Stimulated activated CD4-positive, alpha-beta T cell treated with anti-CD3 and anti-CD28 coated beads, TNF-alpha, amount 100 ng/mL, for 48 hours (primary cell): ENCODE measurements around the gene CCDC88B.
"Not testable (repeated sequence)": the region's sequence is repeated elsewhere in the genome, so short reads cannot be mapped to it uniquely, and the experiment has no call there.

Experiments
- DNase-seq, 3 donors: peaks; one replicate each; pipeline ENCODE4 v3.0.0-alpha.2; 2020; ENCODE audit warnings: low read depth in 3 of 3

The CCDC88B gene

DNA sequence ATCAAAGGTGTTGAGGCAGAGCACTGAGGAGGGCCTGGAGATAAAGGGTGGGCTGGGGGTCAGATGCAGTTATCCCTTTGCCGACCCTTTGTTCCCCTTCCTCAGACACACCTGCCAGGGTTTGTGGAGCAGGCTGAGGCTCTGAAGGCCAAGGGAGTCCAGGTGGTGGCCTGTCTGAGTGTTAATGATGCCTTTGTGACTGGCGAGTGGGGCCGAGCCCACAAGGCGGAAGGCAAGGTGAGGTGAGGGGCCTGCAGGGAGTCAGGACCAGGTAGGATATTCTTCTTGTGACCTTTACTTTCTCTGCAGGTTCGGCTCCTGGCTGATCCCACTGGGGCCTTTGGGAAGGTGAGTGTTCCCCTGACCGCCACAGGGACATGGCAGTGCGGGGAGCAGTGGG, 19.4 kb upstream of the CCDC88B start:
- DNase-seq: no peak

DNA sequence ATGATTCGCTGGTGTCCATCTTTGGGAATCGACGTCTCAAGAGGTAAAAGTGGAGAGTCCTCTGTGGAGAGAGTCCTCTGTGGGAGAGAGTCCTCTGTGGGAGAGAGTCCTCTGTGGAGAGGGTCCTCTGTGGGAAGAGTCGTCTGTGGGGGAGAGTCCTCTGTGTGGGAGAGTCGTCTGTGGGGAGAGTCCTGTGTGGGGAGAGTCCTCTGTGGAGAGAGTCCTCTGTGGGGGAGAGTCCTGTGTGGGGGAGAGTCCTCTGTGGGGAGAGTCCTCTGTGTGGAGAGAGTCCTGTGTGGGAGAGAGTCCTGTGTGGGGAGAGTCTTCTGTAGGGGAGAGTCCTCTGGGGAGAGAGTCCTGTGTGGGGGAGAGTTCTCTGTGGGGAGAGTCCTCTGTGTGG, 19.0 kb upstream of the CCDC88B start:
- DNase-seq: no peak

DNA sequence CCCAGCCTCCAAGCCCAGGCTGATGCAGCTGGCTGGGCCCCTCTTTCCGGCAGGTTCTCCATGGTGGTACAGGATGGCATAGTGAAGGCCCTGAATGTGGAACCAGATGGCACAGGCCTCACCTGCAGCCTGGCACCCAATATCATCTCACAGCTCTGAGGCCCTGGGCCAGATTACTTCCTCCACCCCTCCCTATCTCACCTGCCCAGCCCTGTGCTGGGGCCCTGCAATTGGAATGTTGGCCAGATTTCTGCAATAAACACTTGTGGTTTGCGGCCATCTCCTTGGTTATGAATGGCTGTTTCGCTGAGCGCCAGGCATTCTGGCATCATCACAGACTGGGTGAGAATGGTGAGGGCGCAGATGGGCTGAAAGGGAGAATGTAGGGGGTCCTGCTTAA, 18.5 kb upstream of the CCDC88B start:
- no peak for DNase-seq

DNA sequence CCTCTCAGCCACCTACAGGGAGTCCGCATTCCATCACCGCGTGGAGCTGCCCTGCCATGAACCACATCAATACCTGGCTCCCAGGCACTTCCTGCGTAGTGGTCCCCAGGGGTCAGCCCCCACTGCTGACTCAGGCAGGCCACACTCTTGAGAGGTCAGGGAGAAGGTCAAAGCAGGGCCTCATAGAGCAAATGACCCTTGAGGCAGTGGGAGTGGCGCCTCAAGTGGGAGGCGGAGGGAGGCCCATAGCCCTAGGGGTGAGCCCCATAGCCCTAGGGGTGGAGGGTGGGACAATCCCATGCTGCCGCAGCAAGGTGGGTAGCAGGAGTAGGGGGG, 17.1 kb upstream of the CCDC88B start:
- DNase-seq: no peak

DNA sequence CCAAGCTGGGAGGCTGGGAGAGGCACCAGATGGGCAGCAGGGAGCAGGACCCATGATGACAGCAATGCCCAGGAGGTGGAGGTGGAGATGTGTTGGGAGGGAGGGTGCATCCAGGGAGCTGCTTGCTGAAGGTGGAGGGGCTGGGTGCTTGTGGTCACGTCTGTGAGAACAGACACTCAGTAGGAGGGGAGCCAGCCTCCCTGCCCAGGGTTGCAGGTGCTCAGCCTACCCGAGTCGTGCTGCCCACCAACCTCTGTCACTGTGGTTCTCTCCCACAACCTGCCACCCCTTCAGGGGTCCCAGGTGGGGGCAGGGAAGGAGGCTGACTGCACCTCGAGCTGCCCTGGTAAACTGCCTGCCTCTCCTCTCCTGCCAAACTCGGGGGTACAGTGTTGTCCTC, 16.6 kb upstream of the CCDC88B start:
- no peak for DNase-seq

DNA sequence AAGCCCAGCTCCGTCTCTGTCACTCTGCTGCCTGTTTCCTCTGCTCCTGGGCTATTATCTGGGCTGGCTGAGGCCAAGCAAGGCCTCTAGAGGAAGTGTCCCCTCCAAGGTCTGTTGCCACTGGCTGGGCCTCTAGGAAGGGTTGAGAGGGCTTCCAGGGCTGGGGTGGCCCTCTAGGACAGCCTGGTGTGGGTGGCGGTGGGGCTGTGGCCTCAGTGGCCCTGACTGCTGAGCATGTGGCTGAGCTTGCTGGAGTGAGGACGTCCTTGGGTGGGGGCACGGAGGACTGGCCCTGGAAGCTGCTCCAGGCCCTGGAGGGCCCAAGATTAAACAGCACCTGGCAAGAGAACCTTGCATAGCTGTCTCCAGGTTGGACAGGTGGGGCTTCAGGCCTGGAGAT, 16.0 kb upstream of the CCDC88B start:
- not testable (repeated sequence) for DNase-seq

DNA sequence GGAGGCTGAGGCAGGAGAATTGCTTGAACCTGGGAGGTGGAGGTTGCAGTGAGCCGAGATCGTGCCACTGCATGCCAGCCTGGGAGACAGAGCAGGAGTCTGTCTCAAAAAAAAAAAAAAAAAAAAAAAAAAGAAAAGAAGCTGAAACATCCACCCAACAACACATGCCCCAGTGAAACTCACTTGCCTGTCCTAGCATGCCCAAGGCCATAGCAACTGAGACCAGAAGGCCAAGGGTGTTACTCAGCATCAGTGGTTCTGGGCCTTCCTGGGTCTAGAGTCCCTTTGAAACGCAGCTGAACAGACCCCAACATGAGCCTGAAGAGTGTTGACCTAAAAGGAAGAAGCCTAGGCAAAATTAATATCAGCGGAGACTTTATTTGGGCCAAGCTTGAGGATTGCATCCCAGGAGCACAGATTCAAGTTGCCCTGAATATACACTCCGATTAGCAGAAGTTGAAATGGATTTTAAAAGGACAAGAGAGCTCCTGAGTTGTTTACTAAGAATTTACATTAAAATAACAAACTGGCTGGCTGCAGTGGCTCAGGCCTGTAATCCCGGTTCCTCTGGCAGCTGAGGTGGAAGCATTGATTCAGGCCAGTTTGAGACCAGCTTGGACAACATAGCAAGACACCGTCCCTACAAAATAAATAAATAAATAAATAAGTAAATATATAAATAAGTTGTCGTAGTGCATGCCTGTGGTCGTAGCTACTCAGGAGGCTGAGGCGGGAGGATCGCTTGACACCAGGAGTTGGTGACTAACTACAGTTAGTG, 15.1 kb upstream of the CCDC88B start:
- no peak for DNase-seq

DNA sequence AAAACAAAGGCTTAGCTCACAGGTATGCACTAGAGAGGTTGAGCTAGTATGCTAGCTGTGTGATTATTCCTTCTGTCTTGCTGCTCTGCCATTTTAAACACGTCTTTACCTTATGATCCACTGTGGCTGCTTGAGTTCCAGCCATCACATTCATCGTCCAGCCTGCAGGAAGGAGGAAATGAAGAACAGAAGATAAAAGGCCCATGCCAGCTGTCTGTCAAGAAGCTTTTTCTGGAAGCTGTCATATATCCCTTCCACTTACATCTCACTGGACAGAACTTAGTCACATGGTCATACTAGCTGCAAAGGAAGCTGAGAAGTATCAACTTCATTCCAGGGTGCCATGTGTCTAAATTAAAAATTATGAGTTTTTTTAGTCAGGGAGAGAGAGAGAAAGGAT, 12.6 kb upstream of the CCDC88B start:
- no peak for DNase-seq

DNA sequence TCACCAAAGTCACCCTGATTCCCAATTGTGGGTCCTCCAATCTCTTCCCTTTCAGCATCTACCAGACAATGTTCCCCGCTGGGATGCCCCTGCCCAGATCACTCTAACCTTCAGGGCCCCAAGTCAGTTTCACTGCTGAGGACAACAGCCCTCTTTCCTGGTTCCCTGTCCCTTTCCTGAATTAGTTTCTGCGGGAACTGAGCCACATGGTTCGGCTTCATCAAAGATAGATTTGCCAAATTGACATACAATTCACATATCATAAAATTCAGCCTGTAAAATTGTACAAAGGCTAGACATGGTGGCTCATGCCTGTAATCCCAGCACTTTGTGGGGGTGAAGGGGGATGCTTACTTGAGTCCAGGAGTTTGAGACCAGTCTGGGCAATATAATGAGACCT, 12.0 kb upstream of the CCDC88B start:
- no peak for DNase-seq

DNA sequence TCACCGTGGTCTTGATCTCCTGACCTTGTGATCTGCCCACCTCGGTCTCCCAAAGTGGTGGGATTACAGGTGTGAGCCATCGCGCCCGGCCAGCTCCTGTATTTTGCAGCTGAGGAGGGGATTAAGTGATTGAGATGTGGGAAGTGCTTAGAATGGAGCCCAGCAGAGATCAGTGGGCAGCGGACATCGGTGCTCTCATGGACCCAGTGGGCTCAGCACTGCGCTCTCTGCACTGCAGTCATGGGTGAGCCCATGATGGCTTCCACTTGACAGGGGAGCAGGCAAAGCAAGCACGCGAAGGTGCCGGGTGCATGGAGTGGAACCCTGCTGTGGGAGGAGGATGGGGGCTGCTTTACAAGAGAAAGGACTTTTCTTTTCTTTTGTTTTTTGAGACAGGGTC, 9.1 kb upstream of the CCDC88B start:
- no peak for DNase-seq

DNA sequence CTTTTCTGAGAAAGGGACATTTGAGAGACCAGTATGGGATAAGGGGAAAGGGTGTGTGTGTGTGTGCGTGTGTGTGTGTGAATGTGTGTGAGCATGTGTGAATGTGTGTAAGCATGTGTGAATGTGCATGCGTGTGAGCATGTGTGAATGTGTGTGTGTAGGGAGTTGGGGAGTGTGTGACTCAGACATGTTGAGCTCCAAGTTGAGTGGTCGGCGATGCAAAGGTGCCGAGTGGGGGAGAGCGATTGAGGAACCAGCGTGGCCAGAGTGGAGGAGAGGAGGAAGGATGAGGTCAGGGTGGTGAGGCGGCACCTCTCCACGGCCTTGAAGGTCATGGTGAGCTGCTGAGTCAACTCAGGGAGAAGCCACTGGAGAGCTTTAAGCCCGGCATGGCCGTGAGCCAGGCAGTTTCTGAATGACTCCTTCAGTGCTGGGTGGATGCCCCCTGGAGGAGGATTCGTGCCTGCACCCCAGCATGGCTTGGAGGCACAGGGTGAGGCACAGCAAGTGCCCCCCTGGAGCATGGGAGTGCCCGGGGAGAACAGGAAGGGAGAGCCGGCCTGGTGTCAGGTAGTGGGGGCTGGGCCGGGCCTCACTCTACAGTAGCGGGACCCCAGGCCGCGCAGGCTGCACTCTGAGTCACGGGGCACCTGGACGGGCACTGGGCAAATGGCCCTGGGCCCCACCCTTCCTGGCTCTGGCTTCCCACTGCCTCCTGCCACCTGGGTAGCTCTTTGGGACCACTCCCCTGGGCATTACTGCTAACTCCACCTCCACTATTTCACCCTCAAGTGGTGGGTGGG, 8.2 kb upstream of the CCDC88B start:
- DNase-seq: peak; percentile 64 to 72 (median 68)

DNA sequence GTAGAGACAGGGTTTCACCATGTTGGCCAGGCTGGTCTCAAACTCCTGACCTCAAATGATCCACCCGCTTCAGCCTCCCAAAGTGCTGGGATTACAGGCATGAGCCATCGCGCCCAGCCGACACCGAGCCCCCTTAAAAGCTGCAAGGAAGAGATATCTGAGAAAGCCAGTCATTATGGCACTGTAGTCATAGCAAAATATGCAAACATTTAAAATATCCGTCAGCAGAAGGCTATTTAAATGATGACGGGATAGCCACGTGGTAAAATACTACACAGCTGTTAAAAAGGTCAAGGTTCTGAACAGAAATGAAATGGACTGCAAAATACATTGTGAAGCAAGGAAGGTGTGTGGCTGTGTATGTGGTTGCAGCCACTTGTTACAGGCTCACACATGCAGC, 6.4 kb upstream of the CCDC88B start:
- no peak for DNase-seq

DNA sequence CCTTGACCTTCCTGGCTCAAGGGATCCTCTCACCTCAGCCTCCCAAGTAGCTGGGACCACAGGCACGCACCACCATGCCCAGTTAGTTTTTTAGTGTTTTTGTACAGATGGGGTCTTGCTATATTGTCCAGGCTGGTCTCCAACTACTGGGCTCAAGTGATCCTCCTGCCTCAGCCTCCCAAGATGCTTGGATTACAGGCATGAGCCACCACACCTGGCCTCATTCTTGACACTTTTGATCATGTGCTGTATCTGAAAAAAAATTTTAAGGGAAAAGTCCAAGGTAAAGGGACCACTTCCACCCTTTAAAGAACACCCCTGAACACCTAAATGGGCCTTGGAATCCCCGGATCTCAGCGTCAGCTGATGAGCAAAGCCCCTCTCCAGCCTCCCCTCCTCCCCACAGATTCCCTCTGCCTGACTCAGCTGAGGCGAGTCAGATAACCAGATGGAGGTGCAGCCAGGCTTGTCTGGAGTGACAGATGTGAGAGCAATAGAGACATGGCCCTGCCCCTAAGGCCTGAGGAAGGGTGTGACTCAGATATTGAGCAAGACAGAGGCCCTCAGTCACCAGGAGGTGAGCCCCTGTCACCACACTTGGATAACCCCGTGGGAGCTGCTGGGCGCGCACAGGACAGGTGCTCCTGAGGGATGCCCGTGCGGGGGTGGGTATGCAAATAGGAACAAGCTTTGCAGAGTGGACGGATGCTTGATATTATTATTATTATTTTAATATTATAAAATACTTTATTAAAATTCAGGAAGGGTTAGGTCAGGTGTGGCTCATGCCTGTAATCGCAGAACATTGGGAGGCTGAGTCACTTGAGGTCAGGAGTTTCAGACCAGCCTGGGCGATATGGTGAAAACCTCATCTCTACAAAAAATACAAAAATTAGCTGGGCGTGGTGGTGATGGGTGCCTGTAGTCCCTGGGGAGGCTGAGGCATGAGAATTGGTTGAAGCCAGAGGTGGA, 5.0 kb upstream of the CCDC88B start:
- DNase-seq: peak in 2 of 3 donors; percentile 40 to 67

DNA sequence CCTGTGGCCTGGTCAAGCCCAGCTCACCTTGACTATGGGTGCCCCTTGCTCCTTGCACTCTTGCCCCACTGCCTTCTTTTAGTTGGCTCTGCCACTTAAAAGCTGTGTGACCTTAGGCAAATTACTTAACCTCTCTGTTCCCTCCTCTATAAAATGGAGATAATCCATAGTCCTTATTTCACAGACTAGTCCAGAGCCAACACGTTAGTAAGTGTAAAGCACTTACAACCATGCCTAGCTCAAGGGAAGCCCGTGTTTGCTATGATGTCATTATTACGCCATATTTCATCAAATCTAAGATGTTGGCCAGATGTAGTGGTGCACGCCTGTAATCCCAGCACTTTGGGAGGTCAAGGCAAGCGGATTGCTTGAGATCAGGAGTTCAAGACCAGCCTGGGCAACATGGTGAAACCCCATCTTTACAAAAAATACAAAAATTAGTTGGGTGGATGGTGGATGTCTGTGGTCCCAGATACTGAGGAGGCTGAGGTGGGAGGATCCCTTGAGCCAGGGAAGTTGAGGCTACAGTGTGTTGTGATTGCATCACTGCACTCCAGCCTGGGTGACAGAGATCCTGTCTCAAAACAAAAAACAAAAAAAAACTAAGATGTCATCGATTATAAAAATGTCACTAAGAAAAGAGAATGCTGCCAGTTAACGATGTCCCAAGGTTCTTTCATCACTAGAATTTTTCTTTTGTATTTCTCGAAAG, 2.3 kb upstream of the CCDC88B start:
- DNase-seq: no peak

DNA sequence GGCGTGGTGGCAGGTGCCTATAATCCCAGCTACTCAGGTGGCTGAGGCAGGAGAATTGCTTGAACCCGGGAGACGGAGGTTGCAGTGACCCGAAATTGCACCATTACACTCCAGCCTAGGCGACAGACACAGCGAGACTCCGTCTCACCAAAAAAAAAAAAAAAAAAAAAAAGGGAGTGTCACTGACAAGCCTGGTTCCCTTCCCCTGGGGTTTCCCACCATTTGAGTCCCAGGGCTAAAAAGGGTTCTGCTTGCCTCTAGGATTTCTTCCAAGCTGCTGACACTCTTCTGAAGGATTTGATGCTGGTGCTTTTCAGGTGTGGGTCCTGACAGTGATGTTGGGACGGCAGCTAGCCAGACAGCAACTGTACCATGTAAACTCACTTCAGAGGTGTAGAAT, 1.3 kb upstream of the CCDC88B start:
- DNase-seq: no peak

DNA sequence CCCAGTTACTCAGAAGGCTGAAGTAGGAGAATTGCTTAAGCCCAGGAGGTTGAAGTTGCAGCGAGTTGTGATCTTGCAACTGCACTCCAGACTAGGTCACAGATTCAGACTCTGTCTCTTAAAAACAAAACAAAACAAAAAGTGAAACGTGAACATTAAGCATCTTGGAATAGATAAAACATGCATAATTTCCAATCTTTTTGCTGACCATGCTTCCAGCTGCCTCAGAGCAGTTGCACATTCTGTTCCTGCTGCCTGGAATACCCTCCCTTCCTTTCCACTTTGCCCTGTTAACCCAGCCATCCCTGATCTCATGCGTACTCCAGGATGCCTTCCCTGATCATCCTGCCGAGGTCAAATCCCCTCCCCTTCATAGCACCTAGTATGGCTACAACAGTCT, 718 bp upstream of the CCDC88B start:
- no peak for DNase-seq

DNA sequence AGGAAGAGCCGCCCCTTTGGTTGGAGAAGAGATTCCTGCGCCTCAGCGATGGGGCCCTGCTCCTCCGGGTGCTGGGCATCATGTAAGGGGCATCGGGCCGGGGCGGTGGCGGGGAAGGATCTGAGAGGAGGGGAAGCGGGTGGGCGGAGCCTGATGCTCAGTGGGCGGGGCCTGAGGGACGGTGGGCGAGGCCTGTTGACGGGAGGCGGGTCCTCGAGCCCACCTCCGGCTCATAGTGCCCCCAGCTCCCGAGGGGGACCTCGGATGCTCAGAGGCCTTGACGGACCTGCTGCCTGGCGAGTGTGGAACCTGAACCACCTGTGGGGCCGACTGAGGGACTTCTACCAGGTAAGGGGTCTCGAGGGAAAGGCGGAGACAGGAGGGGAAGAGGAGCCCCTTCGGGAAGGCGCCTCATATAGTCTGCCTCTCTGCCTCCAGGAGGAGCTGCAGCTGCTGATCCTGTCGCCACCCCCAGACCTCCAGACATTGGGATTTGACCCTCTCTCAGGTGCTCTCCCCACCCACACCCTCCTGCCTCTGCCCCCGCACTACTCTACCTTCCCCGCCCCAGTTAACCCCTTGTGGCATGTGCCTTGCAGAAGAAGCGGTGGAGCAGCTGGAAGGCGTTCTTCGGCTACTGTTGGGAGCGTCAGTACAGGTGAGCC, 799 bp downstream of the CCDC88B start:
- peak; percentile 66 to 80 (median 72) for DNase-seq

DNA sequence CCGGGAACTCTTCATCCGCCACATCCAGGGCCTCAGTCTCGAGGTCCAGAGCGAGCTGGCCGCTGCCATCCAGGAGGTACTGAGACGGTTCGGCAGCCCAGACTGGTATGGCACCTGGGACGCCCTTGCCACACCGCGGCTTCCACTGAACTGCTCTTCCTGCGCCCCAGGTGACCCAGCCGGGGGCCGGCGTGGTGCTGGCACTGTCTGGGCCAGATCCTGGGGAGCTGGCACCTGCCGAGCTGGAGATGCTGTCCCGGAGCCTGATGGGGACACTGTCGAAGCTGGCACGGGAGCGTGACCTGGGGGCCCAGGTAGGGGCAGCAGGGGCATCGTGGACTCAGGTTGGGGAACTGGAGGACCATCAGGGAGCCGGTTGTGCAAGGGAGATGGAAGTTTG, 1.4 kb downstream of the CCDC88B start:
- no peak for DNase-seq

DNA sequence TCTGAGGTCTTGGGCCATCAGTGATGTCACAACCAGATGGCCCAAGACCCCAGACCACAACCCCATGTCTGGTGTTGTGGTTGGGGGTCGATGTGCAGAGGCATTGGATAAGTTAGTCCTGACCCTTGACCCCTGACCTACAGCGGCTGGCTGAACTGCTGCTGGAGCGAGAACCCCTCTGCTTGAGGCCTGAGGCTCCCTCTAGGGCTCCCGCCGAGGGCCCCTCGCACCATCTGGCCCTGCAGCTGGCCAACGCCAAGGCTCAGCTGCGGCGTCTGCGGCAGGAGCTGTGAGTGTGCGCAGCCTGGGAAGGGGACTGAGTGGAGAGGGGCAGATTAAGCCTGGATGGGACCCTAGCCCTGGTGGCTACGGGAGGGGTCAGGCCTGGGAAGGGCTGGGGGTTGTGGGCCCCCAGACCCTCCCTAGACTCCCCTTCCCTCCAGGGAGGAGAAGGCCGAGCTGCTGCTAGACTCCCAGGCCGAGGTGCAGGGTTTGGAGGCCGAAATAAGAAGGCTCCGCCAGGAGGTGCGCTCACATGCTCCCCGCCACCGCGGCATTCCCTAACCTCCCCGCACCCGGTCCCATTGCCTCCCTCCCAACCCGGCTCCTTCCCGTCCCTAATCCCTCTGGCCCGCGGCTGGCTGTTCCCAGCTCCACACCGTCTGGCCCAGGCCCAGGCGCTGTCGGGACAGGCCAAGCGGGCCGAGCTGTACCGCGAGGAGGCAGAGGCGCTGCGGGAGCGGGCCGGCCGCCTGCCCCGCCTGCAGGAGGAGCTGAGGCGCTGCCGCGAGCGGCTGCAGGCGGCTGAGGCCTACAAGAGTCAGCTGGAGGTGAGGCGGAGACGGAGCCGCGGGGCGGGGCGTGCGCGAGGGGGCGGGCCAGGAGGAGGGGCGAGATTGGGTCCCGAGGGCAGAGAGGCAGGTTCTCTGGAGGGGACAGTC, 2.1 kb downstream of the CCDC88B start:
- peak; percentile 79 to 90 (median 90) for DNase-seq
